NCI-H128 (cell line): ENCODE measurements around the gene ZKSCAN7.
"Not testable (repeated sequence)": the region's sequence is repeated elsewhere in the genome, so short reads cannot be mapped to it uniquely, and the experiment has no call there.

Experiments
- DNase-seq: peaks from one replicate; lab custom pipeline; 2025; ENCODE audit not compliant: unreplicated experiment; lab: John Stamatoyannopoulos, UW

ZKSCAN7 gene

DNA sequence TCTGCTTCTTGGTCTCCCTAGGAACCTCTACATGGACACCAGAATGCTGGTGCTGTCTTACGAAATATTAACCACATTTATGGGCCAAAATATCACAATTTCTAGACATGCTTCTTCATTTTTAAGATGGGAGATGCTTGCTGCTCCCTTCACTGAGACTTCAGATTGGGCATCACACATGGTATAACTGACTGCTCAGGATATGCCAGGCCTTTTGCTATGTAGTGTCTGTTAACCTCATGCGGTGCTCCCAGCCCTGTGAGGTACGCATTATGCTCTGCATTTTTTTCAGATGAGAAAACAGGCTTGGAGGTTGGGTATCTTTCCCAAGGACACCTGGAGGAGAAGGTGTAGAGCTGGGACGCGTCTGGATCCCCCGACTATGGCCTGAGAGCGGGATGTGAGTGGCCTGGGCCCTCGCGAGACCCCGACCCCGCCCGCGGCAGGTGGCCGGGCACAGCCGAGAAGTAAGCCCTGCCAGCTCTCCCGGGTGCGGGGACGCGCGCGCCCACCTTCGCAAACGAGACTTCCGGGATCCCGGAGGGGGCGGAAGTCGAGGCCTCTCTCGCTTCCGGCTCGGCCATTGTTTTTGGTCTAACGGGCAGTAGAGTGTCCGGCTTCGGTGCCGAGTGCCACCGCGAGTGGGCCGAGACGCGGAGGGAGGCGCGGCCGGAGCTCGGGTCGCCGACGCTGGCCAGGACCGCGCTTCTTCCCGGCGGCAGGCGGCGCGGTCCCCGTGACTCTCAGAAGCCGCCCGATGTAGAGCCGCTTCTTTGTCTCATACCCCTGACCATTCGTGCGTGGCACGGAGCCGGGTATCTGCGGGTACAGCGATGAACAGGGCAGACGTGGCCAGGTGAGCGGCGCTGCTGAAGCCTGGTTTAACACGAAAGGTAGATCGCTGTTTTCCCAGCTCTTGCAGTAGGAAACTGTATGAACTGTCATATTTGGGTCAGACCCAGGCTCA, at the start of gene ZKSCAN7:
Gene ZKSCAN7, plus strand, starts transcription at position 568 of the 967 bp plus-strand sequence. CDS start 1,855 bp downstream, outside the sequence.
- DNase-seq, result no peak

DNA sequence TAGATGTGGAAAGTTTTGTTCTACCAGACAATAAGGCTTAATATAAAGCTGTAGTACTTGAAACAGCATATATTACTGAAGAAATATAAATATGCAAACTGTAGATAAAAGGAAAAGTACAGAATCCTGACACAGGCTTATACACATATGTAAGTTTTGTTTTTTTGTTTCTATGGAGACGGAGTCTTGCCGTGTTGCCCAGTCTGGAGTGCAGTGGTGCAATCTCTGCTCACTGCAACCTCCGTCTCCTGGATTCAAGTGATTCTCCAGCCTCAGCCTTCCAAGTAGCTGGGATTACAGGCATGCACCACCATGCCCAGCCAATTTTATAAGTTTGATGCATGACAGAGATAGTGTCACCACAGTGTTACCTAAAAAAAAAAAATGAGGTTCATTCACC, 48.4 kb upstream of the ZKSCAN7 start:
- no peak for DNase-seq

DNA sequence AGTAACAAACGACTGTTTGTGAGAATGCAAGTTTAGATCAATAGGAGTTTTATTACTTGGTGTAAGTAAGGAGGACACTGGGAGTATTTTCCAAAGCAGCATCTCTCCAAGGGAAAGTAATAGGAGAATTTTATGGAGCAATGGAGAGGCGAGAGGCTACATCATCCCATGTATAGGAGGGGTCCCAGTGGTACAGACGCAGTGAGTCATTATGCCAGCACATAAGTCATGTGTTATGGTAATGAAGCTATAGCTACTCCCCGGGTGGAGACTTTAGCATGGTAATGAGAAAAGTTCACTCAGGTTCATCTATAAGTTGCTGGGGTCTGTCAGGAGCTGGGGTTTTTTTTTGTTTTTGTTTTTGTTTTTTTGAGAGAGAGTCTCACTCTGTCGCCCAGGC, 48.0 kb upstream of the ZKSCAN7 start:
- DNase-seq, result no peak

DNA sequence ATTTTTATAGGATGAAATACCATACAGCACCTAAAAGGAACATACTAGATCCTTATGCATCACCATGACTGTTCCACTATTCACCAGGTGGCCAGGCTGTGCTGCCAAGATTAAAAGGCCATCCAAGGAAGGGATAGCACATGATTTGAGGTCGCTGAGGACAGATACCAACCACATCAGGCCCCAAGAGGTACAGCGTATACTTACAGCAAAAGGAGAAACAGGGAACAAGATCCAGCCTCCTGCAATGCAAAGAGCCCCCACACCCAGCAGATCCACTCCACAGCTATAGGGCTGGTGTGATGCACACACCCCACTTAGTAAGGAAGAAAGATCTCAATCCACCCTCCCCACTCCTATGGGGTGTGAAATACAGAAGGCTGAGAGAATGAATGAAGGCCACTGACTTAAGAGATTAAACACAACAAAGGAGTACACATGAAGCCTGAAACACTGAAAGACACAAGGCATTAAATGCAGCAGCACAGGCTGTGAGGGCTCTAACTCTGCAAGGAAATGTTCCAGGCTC, 45.5 kb upstream of the ZKSCAN7 start:
- DNase-seq, result no peak

- no peak for DNase-seq
Measured at GRCh38 chr3:44510000-44510368, 45.0 kb upstream of the ZKSCAN7 start.

DNA sequence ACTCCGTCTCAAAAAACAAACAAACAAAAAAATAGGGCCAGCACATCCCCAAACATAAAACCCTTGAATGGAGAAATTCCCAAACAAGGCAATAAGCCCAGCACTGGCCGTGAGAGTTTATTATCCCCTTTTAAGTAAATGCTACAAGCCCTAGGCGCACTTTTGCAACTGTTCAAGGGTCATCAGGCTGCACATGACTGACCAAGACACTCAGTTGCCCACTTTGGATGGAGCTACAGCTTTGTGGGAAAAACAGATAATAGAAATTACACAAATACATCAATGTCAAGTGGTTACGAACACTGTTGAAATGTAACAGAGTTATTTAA, 43.8 kb upstream of the ZKSCAN7 start:
- no peak for DNase-seq

DNA sequence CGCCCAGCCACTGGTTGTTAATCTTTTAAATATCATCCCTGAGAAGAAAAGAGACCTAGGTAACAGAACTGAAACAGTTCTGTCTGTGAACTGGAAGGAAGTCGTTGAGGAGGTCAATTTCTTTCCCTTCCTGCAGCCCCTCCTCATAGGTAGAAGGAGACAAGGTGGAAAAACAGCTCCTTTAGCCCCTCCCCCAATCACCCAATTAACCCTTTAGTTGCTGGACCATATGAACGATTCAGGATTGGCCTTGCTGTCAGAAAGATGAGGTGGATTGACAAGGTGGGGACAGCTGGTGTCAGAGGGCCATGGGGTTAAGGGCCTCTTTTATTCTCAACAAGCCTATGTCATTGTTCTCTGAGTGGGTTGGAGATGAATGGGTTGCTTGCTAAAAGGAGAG, 41.5 kb upstream of the ZKSCAN7 start:
- no peak for DNase-seq

- no peak for DNase-seq
Measured at GRCh38 chr3:44516230-44516629, 38.8 kb upstream of the ZKSCAN7 start.

DNA sequence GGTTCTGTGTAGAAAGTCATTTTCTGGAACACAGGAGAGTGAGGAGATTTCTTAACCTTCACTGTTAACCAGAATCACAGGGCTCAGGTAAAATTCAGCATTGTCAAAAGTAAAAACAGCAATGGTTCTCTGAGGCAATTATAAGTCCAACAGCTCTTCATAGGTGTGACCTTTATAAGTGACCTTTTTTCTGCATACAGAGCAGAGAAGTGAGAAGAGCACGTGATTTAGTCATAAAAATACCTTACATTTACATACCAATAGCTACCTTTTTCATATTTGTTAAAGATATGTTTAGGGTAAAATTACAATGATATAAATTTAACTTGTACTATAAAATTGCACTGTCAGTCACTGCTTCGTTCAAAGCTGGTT, 36.2 kb upstream of the ZKSCAN7 start:
- DNase-seq, result no peak

DNA sequence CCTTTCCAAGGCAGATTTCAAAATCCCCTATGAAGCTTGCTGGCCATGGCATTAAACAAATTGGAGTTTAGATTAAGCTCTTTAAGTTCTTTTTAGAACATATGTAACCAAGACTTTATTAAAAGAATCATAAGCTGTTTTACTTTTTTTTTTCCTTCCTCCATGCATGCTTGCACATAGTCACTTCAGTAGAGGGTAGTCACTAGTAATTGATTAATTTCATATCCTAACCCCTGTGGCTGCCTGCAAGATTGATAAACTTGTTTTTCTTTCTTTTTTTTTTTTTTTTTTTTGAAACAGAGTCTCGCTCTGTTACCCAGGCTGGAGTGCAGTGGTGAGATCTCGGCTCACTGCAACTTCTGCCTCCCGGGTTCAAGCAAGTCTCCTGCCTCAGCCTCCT, 33.3 kb upstream of the ZKSCAN7 start:
- no peak for DNase-seq

- no peak for DNase-seq
Measured at GRCh38 chr3:44522494-44522933, 32.5 kb upstream of the ZKSCAN7 start.

- DNase-seq, result no peak
Measured at GRCh38 chr3:44525060-44525459, 29.9 kb upstream of the ZKSCAN7 start.

- DNase-seq, result no peak
Measured at GRCh38 chr3:44529927-44530326, 25.1 kb upstream of the ZKSCAN7 start.

- no peak for DNase-seq
Measured at GRCh38 chr3:44530911-44531310, 24.1 kb upstream of the ZKSCAN7 start.

DNA sequence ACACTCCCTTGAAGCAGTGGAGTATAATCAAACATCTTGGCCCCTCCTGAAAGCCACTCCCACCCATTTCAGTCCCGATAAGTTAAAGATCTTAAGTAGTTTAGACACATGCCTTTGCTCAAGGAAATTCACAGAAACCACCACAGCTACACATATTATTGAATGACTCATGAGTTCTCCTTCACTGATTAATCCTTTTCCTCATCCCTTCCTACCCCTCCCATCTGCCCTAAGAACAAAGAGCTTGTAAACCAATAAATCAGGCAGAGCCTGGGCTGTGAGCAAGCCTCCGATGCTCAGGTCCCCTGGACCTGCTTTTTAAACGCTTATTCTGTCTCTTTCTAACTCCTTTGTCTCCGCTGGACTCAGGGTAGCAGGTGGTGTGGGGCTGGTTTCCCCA, 20.3 kb upstream of the ZKSCAN7 start:
- not testable (repeated sequence) for DNase-seq

DNA sequence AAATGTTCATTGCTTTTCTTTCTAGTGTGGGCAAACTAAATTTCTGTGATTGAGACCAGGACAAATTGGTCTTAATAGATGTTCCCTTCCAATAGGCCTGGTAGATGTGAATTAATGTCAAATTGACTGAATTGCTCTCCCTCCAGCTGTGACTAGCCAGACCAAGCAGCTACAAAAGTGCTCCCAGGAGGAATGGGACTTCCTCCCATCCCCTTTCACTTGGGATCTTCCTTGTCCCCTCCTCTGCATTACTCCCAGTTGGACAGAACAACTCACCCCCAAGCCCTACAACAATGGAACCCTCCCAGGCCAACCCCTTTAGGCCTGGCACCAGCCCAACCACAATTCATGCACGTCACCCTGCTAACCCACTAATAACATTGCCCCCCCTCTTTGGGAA, 19.6 kb upstream of the ZKSCAN7 start:
- DNase-seq, result no peak

DNA sequence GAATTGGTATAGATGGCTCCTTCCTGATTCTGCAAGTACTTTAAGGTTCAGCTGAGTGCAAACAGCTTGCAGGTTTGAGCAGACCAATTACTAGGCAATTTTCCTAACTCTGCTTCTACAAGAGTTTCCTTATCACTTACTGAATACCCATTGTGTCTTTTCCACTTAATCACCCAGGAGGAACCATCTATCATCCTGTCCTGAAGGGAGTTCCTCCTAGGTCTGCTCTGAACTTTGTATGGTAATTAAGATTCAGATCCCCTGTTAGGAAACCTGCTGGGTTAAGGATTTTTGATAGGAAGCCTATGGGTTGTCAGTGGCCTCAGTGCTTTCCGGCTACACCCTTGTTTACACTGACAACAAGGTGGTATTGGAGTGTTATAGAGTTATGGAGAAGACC, 10.2 kb upstream of the ZKSCAN7 start:
- not testable (repeated sequence) for DNase-seq

DNA sequence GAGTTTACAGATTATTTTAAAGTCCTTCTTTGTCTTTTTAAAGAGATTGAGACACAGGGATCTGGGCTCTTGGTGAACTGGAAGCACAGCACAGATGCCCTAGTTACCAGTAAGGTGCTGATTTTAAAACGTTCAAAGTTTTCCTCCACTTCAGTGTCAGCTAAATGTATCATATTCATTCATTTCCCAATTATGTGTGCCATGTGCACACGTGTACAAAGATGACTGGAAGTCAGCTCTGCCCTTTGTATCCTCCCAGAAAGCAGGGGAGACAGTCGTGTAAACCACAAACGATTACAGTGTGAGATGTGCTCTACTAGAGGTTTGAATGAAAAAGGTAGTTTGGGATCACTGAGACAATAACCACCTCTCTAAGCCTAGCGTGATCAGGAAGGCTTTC, 730 bp downstream of the ZKSCAN7 start:
- no peak for DNase-seq

DNA sequence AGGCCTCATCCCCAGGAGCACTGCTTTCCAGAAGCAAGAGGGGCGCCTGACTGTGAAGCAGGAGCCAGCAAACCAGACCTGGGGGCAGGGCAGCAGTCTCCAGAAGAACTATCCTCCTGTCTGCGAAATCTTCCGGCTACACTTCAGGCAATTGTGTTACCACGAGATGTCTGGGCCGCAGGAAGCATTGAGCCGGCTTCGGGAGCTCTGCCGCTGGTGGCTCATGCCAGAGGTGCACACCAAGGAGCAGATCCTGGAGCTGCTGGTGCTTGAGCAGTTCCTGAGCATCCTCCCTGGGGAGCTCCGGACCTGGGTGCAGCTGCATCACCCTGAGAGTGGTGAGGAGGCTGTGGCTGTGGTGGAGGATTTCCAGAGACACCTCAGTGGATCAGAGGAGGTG, 2.1 kb downstream of the ZKSCAN7 start:
- DNase-seq, result no peak

- DNase-seq, result no peak
Measured at GRCh38 chr3:44561076-44561475, 6.1 kb downstream of the ZKSCAN7 start.

DNA sequence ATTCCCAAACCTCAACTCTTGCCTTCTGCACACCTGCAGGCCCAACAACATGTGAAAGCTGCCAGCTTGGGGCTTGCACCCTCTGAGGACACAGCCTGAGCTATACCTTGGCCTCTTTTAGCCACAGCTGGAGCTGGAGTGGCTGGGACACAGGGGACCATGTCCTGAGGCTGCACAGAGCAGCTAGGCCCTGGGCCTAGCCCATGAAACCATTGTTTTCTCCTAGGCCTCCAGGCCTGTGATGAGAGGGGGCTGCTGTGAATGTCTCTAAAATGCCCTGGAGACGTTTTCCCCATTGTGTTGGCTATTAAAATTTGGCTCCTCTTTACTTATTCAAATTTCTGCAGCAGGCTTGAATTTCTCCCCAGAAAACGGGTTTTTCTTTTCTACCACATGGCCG, 7.2 kb downstream of the ZKSCAN7 start:
- no peak for DNase-seq

GRCh38 chr3:44568561-44568960, 13.6 kb downstream of the ZKSCAN7 start:
- no peak for DNase-seq

DNA sequence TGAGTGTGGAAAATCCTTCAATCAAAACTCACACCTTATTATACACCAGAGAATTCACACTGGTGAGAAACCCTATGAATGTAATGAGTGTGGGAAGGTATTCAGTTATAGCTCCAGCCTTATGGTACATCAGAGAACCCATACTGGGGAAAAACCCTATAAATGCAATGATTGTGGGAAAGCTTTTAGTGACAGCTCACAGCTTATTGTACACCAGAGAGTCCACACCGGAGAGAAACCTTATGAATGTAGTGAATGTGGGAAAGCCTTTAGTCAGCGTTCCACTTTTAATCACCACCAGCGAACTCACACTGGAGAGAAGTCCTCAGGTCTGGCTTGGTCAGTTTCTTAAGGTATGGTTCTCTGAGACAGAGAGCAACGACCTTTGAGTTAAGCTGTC, 16.0 kb downstream of the ZKSCAN7 start:
- no peak for DNase-seq
